MM.1S (cell line): ENCODE data around the gene CCDC158.

ENCODE experiments used
- EZH2 ChIP-seq: fragments of 300-600 bp; sonication (generic); optimal IDR thresholded peaks from 2 replicates; pipeline ENCODE3; 2017; ENCODE audit warnings: low read depth, mild to moderate bottlenecking, antibody characterized with exemption, low read length, mixed read lengths
- TF ChIP-seq, protein P1 (sequence below): fragments of 300-600 bp; sonication (generic); IDR thresholded peaks from 2 replicates; pipeline ENCODE4 v1.5.1; 2016; ENCODE audit warnings: antibody characterized with exemption, low read length, mixed read lengths

DNA sequence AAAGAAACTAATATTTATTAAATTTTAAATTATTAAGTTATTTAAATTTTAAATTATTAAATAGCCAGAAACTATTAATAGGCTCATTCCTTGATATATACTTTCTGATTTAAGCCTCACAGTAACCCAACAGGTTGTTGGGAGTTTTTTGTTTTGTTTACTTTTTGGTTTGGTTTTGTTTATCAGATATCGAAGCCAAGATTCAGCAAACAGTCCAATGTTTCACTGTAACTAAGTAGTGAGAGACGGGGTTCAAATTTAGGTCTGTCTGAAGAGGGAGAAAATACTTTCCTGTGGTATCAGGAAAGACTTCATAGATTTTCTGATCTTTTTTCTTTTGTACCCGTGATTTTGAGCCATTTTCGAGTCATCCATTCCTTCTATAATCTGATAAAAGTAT, 54.2 kb downstream of the CCDC158 start:
- TF ChIP-seq, protein P1, sequence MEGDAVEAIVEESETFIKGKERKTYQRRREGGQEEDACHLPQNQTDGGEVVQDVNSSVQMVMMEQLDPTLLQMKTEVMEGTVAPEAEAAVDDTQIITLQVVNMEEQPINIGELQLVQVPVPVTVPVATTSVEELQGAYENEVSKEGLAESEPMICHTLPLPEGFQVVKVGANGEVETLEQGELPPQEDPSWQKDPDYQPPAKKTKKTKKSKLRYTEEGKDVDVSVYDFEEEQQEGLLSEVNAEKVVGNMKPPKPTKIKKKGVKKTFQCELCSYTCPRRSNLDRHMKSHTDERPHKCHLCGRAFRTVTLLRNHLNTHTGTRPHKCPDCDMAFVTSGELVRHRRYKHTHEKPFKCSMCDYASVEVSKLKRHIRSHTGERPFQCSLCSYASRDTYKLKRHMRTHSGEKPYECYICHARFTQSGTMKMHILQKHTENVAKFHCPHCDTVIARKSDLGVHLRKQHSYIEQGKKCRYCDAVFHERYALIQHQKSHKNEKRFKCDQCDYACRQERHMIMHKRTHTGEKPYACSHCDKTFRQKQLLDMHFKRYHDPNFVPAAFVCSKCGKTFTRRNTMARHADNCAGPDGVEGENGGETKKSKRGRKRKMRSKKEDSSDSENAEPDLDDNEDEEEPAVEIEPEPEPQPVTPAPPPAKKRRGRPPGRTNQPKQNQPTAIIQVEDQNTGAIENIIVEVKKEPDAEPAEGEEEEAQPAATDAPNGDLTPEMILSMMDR, result no peak
- TF ChIP-seq EZH2, result no peak
